Activated CD4-positive, CD25-positive, alpha-beta regulatory T cell treated with anti-CD3 and anti-CD28 coated beads, Interleukin-2, amount 50 U/mL, for 72 hours (primary cell): ENCODE data around the gene KIF26B.

Experiments
- DNase-seq: peaks from one replicate; pipeline ENCODE4 v3.0.0; 2021

The KIF26B gene

DNA sequence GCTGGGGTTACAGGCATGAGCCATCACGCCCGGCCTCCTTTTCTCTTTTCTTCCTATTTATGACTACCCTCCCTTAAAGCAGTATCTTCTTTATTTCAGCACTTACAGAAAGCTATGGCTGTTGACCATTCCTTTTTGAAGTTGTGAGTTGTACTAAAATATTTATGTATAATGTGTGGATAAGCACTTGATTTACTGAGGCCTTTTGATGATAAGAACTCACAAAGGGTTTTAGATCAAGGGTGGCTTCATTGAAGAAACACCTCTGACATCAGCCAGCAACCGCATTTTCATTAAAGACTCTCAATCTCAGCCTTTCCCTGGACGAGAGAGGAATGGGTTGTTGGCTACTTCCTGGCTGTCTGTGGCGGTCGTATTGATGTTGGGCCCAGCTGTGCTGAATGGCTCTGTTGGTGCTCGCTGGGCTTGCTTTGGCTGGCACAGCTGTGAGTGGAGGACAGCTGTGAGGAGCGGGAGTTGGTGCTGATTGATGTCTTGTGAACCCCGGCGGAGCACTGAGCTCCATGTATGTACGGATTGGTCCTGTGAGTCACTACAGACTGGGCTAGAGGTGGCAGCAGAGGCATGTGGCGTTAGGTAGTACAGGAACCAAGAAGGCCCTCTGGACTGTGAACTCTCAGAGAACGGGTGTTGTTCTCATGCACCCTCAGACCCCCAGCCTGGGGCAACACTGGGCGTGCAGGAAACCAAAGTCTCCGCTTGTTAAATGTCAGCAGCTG lies 208.8 kb downstream of the KIF26B start:
- DNase-seq = no peak

DNA sequence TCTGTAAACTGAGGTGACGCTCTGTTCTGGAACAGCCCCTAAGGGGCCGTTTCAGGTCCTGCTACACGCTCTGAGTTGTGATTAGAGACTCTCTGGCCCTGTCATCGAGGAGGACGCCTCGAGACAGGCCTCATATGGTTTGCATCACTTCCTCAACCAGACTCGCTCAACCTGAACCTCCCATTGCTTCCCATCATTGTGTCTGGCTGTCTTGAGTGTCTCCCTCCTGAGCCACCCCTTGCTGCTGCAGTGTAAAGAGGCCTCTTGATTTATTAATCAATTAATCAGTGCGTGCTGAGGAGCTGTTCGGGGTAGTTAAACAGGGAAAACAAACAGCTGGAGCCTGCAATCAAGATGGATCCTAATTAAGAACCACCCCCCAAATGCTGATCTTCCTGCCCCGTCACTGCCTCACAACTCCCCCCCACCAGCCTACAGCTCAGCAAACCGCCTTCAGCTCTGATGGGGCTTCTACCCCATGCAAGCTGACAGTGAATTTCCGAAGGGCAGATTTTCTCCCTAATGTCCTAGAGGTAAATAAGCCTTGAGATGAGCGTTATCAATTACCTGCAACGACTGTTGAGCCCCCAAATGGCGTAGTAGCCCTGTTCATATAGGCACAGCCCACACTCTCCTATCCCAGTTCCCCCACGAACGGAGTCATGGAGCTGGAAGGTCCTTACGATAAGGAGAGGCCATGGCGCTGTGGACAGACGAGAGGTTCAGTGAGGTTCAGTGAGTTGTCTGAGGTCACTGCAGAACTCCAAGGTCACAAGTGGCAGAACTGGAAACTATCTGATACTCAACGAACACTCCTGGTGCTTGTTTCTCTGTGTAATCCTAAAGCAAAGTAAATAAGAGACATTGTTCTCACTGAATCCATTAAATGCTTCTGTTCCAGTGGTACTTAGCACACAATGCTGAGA lies 210.6 kb downstream of the KIF26B start:
- no peak for DNase-seq

DNA sequence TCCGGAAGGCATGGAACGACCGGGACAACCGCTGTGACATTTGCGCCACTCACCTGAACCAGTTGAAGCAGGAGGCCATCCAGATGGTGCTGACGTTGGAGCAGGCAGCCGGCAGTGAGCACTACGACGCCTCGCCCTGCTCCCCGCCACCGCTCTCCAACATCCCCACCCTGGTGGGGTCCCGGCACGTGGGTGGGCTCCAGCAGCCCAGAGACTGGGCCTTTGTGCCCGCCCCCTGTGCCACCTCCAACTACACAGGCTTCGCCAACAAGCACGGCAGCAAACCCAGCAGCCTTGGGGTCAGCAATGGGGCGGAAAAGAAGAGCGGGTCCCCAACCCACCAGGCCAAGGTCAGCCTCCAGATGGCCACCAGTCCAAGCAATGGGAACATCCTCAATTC lies 212.1 kb downstream of the KIF26B start:
- DNase-seq = no peak

DNA sequence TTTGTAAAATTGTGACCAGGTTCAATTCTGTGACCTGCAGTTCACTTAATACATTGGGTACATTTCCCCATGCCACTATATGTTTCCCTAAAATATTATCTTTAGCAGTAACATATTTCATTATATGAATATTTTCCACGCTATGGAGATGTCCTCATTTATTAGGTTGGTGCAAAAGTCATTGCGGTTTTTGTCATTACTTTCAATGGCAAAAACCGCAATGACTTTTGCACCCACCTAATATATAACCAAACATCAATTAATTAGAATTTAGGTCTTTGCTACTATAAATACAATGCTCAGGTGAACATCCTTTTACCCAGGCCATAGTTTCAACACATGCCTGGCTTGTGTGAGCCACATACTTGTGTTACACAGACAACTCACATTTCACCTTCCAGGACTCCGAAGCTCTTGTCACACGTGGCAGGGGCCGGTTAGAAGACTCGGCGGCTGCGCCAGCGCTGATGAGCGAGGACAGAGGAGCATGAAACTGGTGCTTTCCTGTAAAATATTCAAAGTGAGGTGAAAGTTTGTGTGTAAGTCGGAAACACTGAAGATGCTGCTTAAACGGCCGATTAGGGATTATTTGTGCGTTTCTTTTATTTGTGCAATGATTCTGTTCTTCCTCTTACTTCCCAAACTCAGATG lies 215.5 kb downstream of the KIF26B start:
- DNase-seq = no peak

DNA sequence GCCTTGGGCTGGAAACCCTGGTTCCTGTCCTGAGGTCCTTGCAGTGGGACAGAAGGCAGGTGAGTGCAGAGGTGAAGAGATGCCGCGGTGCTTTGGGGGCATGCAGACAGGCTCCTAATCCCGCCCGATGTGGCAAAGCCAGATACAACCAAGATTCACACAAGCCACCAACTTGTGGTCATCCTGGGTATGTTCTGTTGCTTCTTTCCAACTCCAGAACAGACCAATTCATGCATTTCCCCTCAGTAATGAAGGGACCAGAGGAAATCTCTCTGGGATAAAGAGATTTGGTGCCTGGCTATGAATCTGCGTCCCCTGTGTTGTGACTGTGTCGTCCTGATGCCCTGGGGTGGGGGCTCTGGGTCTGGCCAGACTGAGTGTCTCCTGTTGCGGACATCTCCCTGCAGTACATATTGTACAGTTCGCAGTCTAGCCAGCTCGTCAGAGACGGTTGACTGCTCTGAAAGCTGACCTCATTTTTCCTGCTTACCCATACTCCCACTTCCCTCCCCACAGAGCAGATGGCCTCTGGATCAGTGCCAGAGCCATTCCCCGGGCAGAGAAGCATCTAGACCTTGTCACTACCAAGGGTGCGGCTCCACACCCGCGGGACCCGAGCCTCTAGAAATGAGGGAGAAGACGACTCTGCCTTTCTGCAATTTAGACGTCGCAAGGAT lies 216.3 kb downstream of the KIF26B start:
- no peak for DNase-seq

DNA sequence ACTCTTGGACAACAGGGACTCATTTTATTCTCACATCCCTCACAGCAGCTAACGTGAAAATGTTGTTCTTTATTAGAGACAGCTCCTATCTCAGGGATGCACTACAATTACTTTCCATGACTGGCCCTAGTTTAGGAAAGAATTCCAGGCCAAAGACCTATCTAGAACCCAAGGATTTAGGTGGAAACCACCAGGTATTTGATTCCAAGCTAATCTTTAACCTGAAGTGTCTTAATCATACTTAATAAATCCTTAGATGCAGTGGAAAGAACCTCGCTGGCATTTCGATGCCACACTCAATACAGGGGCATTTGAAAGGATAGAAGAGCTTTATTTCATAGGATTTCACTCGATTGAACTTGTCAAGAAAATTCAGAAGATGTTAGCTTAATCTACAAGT lies 218.3 kb downstream of the KIF26B start:
- no peak for DNase-seq

DNA sequence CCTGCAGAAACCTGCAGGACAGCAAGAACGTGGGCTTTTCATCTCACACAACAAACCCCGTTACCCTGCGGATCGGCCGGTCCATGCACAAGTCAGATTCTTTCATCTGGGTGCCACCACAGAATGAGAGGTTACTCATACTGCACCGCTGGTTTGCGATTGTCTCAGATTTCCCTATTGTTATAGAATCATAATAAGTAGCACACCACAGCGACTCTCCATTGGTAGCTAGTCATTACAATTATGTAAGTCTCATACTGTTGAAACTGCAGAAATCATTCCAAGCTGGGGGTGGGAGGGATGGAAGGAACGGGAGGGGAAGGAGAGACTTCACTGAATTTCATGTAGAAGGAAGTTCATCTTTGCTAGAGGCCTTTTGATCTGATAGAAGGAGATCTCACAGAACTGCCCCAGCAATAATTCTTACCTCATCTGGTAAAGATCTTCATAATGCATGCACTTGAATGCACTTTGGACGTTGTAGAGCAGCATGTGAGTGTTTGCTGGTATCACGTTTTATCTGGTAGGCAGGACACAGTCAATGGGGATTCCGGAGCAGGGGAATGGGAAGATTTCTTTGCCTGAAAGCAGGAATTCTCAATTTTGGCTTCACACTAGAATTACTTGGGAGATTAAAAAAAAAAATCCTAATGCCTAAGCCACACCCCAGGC lies 221.1 kb downstream of the KIF26B start:
- no peak for DNase-seq

DNA sequence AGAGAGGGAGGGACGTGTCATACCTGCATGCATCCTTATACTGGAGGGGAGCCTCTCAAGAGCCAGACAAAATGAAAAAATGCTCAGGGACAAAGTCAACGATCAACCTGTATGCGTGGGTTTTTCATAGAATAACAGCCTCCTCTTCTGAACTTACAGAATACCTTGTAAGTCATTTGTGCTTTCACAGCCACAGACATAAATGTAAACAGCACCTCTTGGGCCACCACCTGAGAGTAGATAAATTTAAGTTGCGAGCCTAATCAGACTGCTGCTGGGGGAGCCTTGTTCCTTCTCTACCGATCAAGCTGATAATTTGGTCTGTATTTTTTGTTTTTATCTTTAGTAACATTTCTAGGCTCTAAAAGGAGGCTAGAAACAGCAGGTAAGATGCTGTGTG lies 223.1 kb downstream of the KIF26B start:
- no peak for DNase-seq

DNA sequence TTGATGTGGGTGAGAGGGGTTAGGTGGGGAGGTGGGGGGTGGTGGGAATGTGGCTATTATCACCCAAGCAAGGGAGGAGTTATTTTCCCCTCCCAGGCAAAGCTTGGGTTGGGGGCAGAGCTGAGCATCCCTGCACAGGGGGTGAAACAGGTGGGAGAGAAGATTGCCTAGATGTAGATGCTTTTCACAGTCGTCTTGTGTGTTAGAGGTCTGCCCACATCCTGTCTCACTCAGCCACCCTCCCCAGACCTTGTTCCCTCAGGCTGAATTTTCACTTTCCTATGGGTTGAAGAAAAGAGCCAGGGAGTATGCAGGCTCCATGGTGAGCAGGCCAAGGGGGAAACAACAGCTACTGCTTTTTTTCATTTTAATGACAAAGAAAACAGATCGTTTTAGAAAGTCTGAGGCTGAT lies 223.5 kb downstream of the KIF26B start:
- no peak for DNase-seq

DNA sequence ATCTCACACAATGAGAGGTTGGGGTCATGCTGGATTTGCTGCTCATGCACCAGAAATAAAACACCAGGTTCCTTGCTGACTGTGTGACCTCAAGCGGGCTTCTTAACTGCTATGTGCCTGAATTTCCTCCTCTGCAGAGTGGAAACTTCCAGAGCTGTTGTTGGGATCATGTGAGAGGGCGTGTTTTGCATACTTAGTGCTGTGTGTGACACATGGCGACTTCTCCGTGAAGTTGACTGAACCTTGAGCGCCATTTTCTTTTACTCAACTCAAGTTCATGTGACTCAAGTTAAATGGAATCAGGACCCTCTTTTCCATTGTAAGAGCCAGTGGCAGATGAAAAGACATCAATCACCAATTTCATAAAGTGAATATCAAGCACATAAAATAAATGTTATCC lies 224.0 kb downstream of the KIF26B start:
- no peak for DNase-seq

DNA sequence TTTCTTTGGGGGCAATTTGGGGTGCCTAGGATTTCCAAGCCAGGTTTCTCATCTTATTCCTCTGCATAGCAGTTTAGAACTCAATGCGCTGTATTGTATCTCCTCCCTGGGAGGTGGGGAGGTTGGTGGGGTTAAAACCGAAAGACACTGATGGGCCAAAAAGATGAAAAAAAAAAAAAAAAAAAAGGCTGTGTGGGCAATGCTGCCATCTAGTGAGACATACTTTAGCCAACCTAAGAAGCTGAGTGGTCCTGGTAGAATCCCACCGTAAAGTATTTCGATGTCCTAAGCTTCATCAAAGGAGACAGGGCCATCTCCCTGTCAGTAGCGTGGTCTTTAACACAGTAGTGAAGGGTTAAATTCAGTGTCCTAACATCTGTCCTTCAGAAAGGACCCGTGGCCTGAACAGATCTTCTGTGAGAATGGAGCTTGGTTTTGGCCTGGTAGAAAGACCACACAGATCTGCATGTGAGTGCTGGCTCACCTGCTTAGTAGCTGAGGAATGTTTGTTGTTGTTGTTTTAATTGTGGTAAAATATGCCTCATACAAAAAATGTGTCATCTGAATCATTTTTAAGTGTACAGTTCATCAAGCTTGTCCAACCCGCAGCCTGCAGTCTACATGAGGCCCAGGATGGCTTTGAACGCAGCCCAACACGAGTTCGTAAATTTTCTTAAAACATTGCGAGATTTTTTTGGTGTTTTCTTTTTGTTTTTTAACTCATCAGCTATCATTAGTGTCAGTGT lies 226.2 kb downstream of the KIF26B start:
- no peak for DNase-seq

DNA sequence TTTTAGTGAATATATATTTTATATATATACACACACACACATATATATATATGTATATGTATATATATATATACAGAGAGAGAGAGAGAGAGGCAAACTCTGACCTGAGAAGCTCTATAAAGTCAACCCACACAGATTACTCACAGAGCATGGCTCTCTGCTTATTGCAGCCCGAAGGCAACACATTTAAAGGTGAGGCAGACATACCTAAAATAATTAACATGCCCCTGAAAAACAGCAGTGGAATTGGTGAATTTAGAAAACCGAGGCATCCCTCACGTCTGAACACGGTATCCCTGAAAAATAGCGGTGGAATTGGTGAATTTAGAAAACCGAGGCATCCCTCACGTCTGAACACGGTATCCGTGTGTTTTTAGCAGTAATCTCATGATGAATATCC lies 228.2 kb downstream of the KIF26B start:
- no peak for DNase-seq

DNA sequence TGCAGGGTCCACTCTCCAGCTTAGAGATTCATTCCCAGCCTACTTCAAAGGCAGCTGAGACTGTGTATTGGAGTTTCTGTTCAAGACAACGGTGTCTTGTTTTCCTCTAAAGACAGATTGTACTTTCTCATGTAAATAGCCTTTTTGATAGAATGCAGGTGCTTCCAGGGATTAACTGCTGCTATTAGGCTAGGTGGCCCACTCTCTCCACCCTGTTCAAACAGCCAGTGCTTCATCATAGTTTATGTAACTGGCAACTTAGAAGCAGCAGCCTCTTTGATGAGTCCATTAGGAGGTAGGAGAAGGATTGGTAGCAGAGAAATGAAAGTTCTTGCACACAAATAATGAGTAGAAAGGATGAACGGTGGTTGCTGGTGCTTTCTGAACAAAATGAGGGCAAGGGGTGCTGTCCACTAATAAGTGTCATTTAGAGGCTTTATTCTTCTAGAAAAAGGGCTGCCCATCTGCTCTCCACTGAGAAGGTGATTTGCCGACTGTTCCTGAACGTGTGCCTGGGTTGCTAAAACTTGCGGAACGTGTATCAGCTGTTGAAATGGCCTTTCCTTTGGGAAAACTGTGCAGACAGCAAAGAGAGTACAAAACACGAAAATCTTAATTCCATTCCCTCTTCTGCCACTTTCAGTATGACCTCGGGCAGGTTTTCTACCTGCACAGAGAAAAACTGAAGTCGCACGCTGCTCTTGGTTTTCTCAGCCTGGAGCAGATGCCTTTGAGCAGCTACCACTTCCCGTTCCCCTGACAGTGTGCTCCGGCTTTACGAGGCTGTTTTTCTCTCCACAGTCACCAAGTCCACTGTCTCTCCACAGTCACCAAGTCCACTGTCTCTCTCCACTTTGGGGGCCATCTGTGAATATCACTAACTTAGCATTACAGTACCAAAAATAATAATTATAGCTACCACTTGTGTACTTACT lies 228.9 kb downstream of the KIF26B start:
- no peak for DNase-seq

DNA sequence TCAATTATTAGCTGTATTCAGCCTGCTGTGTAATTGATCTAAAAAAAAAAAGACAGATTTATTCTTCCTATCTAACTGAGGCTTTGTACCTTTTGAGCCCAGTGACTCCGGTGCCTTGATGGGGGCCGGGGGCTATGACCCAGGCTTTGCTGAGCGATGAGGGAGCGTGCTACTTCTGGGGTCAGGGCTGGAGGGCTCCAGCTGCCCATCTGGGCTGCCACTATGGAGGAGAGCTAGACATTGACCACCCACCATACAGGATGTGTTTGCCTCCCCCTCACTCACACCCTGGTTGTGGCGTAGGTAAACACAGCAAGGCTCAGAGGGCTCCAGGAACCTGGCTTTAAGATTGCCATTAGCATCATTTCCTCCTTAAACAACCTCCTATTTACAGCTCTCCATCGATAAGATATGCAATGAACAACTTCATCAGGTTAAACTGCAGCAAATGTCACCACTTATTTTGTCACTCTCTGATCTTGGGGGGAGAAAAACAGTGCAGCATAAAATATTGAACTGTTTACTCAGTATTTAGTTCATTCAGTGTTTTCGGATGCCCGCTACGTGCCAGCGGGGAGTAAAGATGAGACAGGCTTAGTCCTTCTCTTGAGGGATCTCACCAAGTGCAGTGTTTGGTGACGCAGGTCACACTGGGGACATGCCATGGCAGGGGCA lies 231.6 kb downstream of the KIF26B start:
- no peak for DNase-seq

DNA sequence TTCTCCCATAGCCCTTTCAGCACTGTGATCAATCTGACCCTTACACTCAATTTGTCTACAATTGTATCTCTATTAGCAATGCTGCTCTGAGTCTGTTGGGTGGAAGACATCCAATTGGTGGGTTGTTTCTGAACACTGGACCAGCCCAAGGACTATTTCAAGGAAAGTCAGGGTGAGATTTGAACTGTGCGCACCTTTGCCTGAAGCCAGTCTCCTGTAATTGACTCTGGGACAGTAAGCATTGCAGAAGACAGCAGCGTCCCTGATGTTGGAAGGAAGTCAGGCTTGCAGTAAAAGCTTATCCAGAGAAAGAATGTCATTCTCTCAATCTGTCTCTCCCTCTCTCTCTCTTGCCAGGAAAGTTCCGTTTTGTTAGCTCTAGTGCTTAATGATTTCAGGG lies 233.9 kb downstream of the KIF26B start:
- DNase-seq = no peak

DNA sequence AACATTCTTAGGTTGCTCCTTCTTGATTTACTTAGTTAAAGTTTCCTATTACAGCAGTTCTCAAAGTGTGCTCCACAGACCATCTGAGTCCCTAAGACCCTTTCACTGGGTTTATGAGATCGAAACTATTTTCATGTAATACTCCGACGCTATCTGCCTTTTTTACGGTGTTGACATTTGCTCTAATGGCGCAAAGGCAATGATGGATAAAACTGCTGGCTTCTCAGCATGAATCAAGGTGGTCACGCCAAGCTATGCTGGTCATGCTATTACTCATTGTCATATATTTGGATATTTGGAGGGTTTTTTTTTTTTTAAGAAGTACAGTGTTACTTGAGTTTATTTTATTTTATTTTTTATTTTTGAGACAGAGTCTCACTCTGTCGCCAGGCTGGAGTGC lies 235.1 kb downstream of the KIF26B start:
- no peak for DNase-seq

DNA sequence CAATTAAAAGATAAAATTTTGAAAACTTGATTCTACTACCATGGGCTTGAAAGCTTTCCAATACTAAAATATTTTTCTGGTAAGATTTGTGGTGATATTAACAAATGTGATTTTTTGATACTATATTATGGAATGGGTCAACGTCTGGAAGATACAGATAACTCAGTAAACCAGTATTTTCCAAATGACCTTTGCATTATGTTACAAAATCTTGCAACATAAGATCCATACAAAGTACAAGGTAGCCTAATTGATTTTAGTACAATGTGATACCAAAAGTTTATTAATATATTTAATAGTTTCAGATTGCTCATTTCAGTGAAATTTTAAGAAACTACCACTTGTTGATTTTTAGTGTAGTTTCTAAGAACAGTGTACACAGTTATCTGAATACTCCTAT lies 236.2 kb downstream of the KIF26B start:
- DNase-seq = no peak

DNA sequence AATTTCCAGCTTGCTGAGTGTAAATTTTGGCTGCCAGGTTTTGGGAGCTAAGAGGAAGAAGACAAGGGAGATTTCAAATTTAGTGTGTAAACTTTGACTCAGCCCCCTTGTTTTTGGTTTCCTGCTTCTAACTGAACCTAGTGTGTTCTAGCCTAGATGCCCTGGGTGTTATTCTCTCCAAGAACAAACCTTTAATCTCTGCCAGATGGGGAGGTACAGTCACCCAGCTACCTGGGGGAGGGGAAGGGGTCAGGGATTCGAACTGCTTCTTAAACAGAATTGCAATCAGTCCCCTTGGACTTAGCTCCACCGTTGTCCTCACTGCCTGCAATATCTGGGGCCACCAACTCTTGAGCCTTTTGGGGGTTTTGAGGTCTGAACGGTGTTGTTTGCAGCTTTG lies 238.9 kb downstream of the KIF26B start:
- no peak for DNase-seq

DNA sequence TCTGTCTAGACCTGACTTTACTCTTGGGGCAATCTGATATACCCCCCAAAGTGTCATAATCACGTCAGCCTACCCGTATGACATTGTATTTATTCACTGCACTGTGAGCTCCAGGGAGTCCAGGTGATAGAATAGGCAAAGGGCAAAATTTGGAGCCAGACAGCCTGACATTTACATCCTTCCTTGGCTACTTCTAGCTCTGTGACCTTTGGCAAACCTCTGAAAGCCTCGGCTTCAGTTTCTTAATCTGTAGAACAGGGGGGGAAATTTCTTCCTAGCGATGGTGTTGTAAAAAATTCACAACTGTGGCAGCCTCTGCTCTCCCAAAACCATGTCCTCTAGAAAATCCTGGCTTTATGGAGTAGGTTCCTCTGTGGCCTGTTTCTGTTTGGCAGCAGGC lies 240.9 kb downstream of the KIF26B start:
- DNase-seq = no peak

DNA sequence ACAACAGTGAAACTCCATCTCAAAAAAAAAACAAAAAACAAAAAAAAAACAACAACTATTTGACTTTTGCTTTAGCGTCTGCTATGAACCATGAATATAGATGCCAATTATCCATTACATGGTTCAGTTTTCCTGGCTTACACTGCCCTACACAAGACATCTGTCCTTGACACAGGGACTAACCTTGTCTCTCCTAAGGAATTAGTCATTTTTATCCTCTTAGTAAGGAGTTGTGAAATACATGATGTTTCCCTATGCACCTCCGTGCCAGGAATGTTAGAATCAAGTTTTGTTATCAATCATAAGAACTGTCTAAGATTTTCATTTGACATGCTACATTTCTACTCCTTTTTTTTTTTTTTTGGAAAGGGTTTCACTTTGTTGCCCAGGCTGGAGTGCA lies 241.8 kb downstream of the KIF26B start:
- no peak for DNase-seq
